ENCODE measurements around the gene ASPSCR1. TPM values are rescaled to one million over a fixed set of nuclear protein-coding genes. Genes with fewer than 3 reads are reported as not detected.
"Not testable (repeated sequence)": the region's sequence is repeated elsewhere in the genome, so short reads cannot be mapped to it uniquely, and the experiment has no call there.

Gene ASPSCR1
- total RNA-seq, 4 donors from 2014 or later, result 11.7 to 24.4 (median 18.6) TPM

- no peak for ATAC-seq
- H3K27ac ChIP-seq, result no peak overlapping the region
- no peaks in the 10 kb centered on the region for H3K27me3 ChIP-seq
- H3K4me1 ChIP-seq, result peaks cover 0 to 22% (median 7%) of the 10 kb centered on the region in 3 donors
- TF ChIP-seq POLR2AphosphoS5 (IDR thresholded peaks at IDR 0.05), result no peak
- TF ChIP-seq POLR2A (IDR thresholded peaks at IDR 0.05), result no peak
- no peak for TF ChIP-seq CTCF (IDR thresholded peaks at IDR 0.05)
- TF ChIP-seq EP300 (IDR thresholded peaks at IDR 0.05), result no peak
- no peak overlapping the region for H3K4me3 ChIP-seq
- peaks cover 0 to 57% of the 10 kb centered on the region in 2 donors for H3K36me3 ChIP-seq
- no peaks in the 10 kb centered on the region for H3K9me3 ChIP-seq
- WGBS, 2 donors (ENCODE audit: low coverage in 1 of 2), result 100% methylated on average over 1 of the region's 4 CpGs; no CpG with 5 or more reads in 1 of the 2 donors
Observed at GRCh38 chr17:81980122-81980521, 2.7 kb downstream of the ASPSCR1 start.

GRCh38 chr17:81980707-81981343 is 3.4 kb downstream of the ASPSCR1 start:
- 77 to 86% methylated on average over 3 to 7 of the region's 9 CpGs for WGBS, 2 donors (ENCODE audit: low coverage in 1 of 2)
- Histone ChIP-seq H3K4me1 (peaks cover 0 to 22% (median 7%) of the 10 kb centered on the region in 3 donors), H3K27me3 (no peaks in the 10 kb centered on the region), H3K9me3 (no peaks in the 10 kb centered on the region), H3K27ac (no peak overlapping the region), H3K36me3 (peaks cover 0 to 64% of the 10 kb centered on the region in 2 donors), H3K4me3 (no peak overlapping the region)
- no peak for TF ChIP-seq EP300 (IDR thresholded peaks at IDR 0.05)
- TF ChIP-seq POLR2AphosphoS5 (IDR thresholded peaks at IDR 0.05), result no peak
- TF ChIP-seq CTCF (IDR thresholded peaks at IDR 0.05), result no peak
- no peak for TF ChIP-seq POLR2A (IDR thresholded peaks at IDR 0.05)
- no peak for ATAC-seq

- H3K4me1 ChIP-seq, result peaks cover 0 to 20% (median 7%) of the 10 kb centered on the region in 3 donors
- not testable (repeated sequence) for H3K27ac ChIP-seq, H3K4me3 ChIP-seq, H3K27me3 ChIP-seq, ATAC-seq, H3K9me3 ChIP-seq
- H3K36me3 ChIP-seq, result peaks cover 0 to 71% of the 10 kb centered on the region in 2 donors
- WGBS, 2 donors (ENCODE audit: low coverage in 1 of 2), result 92 to 98% methylated on average over 9 to 10 of the region's 12 CpGs
Observed at GRCh38 chr17:81981511-81981910, 4.1 kb downstream of the ASPSCR1 start.

GRCh38 chr17:81983011-81983638 is 5.7 kb downstream of the ASPSCR1 start:
- Histone ChIP-seq H3K27ac (no peak overlapping the region), H3K27me3 (no peaks in the 10 kb centered on the region), H3K36me3 (peaks cover 0 to 83% of the 10 kb centered on the region in 2 donors), H3K4me3 (no peak overlapping the region), H3K9me3 (no peaks in the 10 kb centered on the region), H3K4me1 (peaks cover 0 to 11% (median 3%) of the 10 kb centered on the region in 3 donors)
- ATAC-seq, result no peak
- 94% methylated on average over 11 of the region's 35 CpGs; no CpG with 5 or more reads in 1 of the 2 donors for WGBS, 2 donors (ENCODE audit: low coverage in 1 of 2)
- no peak for TF ChIP-seq POLR2A (IDR thresholded peaks at IDR 0.05)
- no peak for TF ChIP-seq CTCF (IDR thresholded peaks at IDR 0.05)
- no peak for TF ChIP-seq POLR2AphosphoS5 (IDR thresholded peaks at IDR 0.05)

GRCh38 chr17:81983639-81984373 is 6.4 kb downstream of the ASPSCR1 start:
- 97 to 100% methylated on average over 1 to 17 of the region's 26 CpGs for WGBS, 2 donors (ENCODE audit: low coverage in 1 of 2)
- Histone ChIP-seq H3K4me1 (peaks cover 0 to 4% (median 0%) of the 10 kb centered on the region in 3 donors), H3K27ac (no peak overlapping the region), H3K36me3 (peaks cover 0 to 83% of the 10 kb centered on the region in 2 donors), H3K4me3 (no peak overlapping the region), H3K9me3 (no peaks in the 10 kb centered on the region), H3K27me3 (no peaks in the 10 kb centered on the region)
- ATAC-seq, result no peak
- TF ChIP-seq CTCF (IDR thresholded peaks at IDR 0.05) (no peak), POLR2A (IDR thresholded peaks at IDR 0.05) (no peak), POLR2AphosphoS5 (IDR thresholded peaks at IDR 0.05) (no peak), EP300 (IDR thresholded peaks at IDR 0.05) (no peak)

All from gastroesophageal sphincter (tissue), 4 donors.